Epithelial cell of proximal tubule (primary cell): ENCODE measurements around the gene EPHA6. TPM values are rescaled to one million over a fixed set of nuclear protein-coding genes. Genes with fewer than 3 reads are reported as not detected.

Source experiments
- DNase-seq: peaks from one replicate; pipeline ENCODE4 v3.0.0-alpha.2; 2011; ENCODE audit warnings: low read depth
- H3K4me3 ChIP-seq: 2 replicates; pipeline ENCODE4 v1.5.1; 2011; ENCODE audit warnings: low read depth, mild to moderate bottlenecking, low read length
- CTCF ChIP-seq: conservative IDR thresholded peaks from 2 replicates; pipeline ENCODE4 v1.5.1; 2012; ENCODE audit warnings: low read depth, mild to moderate bottlenecking, low read length
- total RNA-seq: library from RNA; depleted of rRNA; stranded (reverse); fragments of >200 nt; gene quantifications from 2 replicates; pipeline ENCODE4 v1.2.3, GENCODE V29; 2015

Gene EPHA6
- total RNA-seq, 1 donor from 2014 or later: 0.46 TPM

DNA sequence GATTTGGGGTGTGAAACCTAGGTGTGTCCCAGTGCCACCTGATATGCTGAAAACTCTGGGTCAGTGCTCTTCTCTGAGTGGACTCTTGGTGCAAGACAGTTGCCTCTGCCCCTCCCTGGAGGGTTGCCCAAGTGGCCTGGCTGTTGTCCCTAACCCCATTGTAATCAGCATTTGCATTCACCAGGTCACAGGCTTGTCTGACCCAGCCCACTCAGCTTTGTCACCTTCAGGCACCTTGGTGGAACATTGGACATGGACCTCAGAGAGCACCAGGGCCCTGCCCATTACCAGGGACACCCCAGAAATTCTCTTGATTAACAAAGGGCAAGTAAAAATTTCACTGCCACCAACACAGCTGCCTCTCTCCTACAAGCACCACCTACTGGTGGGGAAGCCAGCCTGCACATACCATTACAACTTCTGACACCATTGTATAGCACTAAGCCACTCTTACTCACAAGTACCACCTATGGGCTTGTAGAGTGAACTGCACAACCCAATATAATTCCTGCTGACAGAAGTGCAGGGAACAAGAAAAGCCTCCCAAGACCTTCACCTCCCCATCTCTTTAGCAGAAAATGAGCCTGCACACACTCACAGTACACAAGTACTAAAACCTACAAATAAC is 324.6 kb downstream of the EPHA6 start:
- TF ChIP-seq CTCF: peak; percentile 35
- no peak overlapping the region for H3K4me3 ChIP-seq
- DNase-seq: no peak

GRCh38 chr3:97148931-97149330 is 334.5 kb downstream of the EPHA6 start:
- H3K4me3 ChIP-seq: no peak overlapping the region
- no peak for DNase-seq
- TF ChIP-seq CTCF: no peak

DNA sequence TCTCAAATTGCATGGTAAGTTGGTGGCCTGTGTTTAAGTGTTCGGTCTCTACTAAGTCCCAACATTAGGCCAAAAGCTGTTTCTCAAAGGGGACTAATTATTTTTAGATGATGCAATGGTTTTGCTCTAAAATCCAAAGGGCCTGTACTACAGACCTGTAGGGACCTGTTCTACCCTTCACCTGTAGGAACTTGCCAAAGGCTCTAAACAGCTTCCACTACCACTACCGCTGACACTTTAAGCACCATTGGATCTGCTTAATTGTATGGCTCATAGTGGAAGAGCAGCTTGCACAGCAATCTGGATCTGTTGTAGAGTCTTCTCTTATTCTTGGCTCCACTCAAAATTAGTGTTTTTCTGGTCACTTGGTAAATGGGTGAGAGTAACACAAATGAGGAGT is 346.8 kb downstream of the EPHA6 start:
- no peak overlapping the region for H3K4me3 ChIP-seq
- DNase-seq: no peak
- no peak for TF ChIP-seq CTCF

- H3K4me3 ChIP-seq: no peak overlapping the region
- DNase-seq: no peak
- no peak for TF ChIP-seq CTCF
Measured at GRCh38 chr3:97177242-97177641, 362.8 kb downstream of the EPHA6 start.

DNA sequence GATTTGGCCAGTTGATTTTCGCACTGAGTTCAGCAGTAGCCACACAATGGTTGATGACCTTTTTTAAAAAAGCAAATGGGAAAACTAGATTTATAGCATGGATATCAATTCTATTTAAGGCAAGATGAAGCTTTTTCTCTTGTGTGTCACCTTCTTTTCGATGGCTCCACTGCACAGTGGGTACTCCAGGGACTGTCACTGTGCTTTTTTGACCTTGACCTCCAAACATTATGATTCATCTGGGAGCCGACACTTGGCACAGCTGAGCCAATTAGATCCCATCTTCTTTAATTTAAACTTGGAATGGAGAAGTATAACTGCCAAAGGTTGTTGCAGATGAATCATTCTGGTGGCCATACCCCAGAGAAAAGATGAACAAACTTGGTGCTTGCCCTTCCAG is 367.3 kb downstream of the EPHA6 start:
- TF ChIP-seq CTCF: no peak
- H3K4me3 ChIP-seq: no peak overlapping the region
- no peak for DNase-seq

DNA sequence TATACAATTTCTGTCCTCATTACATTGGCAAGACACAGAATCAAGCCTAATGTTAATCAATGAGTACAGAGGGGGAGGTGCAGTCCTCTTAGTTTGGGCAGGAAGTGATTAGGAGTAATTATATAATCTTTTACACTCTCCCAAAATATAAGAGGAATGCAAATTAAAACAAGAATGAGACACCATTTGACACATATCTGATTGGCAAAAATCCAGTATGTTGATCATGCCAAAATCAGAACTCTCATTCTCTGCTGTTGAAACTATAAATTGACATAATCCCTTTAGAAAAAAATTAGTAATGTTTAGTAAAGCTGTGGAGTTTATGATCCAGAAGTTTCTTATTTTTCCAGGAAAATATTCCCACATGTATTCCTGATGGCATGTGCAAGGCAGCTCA is 373.4 kb downstream of the EPHA6 start:
- no peak for TF ChIP-seq CTCF
- H3K4me3 ChIP-seq: no peak overlapping the region
- DNase-seq: no peak

DNA sequence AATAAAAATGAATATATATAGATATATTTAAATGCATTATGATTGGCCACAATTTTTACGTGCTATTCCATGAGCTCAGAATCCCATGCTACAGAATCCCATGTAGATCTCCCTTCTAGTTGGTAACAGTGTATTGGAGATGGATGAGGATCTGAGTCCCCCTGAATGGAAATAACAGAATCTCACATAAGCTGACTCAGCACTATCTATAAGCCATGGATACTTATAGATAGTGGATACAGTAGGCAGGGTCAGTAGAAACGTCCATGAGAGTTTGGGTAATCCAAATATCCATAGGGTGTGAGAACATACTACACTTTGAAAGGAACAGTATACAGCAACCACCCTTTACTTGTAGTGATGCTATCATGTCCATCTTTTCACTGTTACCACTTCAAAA is 375.4 kb downstream of the EPHA6 start:
- TF ChIP-seq CTCF: no peak
- DNase-seq: no peak
- no peak overlapping the region for H3K4me3 ChIP-seq
